ENCODE data around the gene DYSF.

DNA sequence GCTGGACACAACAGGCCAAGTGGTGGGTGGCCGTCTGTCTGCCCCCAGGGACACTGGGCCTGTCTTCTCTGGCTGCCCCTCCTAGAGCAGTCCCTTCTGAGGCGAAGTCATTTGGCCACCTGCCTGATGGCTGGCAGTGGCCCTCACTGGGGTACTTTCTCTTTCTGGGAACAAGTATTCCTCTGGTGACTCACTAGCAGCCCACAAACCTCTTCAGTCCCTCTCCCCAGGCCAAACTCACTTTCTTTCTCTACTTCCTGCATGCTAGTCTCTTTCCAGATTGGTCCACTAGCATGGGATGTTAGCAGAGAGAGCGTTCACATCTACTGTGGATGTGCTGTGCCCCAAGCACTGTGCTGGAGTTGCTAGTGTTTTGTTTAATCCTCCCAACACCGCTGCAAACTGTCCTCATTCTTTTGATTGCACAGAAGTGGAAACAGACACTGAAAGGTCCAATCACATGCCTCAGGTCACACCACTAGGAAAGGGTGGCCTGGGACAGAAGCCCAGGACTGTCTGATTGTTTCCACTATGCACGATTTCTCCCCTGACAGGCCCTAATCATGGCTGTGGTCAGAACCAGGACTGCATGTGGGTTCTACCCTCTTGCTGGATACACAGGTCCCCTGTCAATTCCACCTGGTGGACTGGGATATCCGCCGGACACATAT lies 5.2 kb downstream of the DYSF start:
- TF ChIP-seq POLR2A (IDR thresholded peaks at IDR 0.05; ENCODE audit: borderline replicate concordance, extremely low read depth, insufficient read depth, insufficient read length) (no peak), EZH2 (IDR thresholded peaks at IDR 0.05) (no peak), POLR2AphosphoS5 (IDR thresholded peaks at IDR 0.05; ENCODE audit: low read depth, low read length) (no peak), SIN3A (IDR thresholded peaks at IDR 0.05; ENCODE audit: low read depth) (no peak), RAD21 (IDR thresholded peaks at IDR 0.05; ENCODE audit: low read depth) (no peak), CEBPB (IDR thresholded peaks at IDR 0.05; ENCODE audit: low read depth) (no peak), SP1 (IDR thresholded peaks at IDR 0.05; ENCODE audit: low read depth) (no peak)
- TF ChIP-seq, protein P1, sequence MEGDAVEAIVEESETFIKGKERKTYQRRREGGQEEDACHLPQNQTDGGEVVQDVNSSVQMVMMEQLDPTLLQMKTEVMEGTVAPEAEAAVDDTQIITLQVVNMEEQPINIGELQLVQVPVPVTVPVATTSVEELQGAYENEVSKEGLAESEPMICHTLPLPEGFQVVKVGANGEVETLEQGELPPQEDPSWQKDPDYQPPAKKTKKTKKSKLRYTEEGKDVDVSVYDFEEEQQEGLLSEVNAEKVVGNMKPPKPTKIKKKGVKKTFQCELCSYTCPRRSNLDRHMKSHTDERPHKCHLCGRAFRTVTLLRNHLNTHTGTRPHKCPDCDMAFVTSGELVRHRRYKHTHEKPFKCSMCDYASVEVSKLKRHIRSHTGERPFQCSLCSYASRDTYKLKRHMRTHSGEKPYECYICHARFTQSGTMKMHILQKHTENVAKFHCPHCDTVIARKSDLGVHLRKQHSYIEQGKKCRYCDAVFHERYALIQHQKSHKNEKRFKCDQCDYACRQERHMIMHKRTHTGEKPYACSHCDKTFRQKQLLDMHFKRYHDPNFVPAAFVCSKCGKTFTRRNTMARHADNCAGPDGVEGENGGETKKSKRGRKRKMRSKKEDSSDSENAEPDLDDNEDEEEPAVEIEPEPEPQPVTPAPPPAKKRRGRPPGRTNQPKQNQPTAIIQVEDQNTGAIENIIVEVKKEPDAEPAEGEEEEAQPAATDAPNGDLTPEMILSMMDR (IDR thresholded peaks at IDR 0.05 in 2 of 3, conservative IDR thresholded peaks at IDR 0.05 in 1 of 3; ENCODE audit: borderline replicate concordance in 1 of 3, insufficient read depth in 1 of 3, low read depth in 2 of 3, low read length in 2 of 3) = no peak
- TF ChIP-seq, protein P2, sequence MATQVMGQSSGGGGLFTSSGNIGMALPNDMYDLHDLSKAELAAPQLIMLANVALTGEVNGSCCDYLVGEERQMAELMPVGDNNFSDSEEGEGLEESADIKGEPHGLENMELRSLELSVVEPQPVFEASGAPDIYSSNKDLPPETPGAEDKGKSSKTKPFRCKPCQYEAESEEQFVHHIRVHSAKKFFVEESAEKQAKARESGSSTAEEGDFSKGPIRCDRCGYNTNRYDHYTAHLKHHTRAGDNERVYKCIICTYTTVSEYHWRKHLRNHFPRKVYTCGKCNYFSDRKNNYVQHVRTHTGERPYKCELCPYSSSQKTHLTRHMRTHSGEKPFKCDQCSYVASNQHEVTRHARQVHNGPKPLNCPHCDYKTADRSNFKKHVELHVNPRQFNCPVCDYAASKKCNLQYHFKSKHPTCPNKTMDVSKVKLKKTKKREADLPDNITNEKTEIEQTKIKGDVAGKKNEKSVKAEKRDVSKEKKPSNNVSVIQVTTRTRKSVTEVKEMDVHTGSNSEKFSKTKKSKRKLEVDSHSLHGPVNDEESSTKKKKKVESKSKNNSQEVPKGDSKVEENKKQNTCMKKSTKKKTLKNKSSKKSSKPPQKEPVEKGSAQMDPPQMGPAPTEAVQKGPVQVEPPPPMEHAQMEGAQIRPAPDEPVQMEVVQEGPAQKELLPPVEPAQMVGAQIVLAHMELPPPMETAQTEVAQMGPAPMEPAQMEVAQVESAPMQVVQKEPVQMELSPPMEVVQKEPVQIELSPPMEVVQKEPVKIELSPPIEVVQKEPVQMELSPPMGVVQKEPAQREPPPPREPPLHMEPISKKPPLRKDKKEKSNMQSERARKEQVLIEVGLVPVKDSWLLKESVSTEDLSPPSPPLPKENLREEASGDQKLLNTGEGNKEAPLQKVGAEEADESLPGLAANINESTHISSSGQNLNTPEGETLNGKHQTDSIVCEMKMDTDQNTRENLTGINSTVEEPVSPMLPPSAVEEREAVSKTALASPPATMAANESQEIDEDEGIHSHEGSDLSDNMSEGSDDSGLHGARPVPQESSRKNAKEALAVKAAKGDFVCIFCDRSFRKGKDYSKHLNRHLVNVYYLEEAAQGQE (IDR thresholded peaks at IDR 0.05; ENCODE audit: low read depth) = no peak
- TF ChIP-seq, protein P3, sequence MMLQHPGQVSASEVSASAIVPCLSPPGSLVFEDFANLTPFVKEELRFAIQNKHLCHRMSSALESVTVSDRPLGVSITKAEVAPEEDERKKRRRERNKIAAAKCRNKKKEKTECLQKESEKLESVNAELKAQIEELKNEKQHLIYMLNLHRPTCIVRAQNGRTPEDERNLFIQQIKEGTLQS (IDR thresholded peaks at IDR 0.05) = no peak
